Fibroblast of skin of right biceps (primary cell): ENCODE results near the gene P3H4.
A peak's percentile ranks its signal among the peaks of the same experiment; 100 is the strongest.
"Not testable (repeated sequence)": the region's sequence is repeated elsewhere in the genome, so short reads cannot be mapped to it uniquely, and the experiment has no call there.

Source experiments
- DNase-seq: peaks from one replicate; pipeline ENCODE4 v3.0.0-alpha.2; 2013

P3H4 gene

DNA sequence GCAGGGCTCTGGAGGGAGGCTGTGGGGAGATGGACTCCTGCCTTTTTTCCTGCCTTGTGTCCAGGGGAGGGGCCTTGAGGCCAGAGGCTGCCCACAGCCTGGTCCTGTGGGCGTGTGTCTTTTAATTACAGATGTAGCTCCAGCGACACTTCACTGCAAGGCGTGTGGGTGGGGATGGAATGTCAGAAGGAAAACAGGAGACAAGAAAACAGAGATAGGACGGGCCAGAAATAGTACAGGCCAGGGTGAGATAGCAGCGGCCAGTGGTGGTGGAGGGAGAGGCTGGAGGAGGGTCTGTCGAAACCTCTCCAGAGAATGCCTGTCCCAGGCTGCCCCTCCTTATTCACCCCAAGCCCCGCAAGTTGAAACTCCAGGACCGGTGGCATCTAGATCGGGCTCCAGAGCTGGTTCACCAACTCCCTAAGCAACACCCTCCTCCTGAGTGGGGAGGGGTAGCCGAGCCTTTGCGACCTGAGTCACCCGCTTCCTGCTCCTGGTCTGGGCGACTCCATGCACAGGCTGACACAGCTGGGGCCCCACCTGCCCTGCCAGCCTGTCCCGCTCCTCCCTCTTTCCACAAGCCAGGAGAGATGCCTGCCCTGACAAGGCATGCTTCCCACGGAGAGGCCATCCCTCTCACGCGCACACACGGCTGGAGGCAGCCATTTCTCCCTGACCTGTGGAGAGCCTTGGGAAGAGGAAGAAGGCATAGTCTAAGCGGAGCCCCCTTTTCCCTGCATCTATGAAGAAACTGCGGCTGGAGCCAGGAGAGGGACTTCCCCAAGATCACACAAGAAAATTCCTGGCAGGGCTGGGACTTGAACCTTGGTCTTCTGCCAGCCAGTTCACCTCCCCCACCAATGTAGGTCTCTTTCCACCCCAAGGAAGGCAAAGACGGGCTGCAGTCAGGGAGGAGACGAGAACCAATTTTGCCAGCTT, 18.6 kb downstream of the P3H4 start:
- peak; percentile 52 for DNase-seq

DNA sequence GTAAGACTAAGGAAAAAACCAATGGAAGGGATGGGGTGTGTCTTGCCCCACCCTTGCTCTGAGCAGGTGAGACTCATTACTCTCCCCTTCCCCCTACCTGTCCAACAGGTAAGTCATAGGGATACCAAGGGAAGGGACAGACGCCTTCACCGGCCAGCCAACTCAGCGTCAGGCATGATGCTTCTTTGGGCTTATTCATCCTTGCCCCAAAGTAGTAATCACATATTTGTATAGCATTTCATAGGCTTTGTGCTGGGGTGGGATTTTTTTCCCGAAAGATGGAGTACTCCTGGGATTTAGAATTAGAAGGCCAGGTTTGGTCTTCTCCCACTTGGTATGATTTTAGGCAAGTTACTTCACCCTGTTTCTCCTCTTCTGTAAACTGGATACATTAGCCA, 24.7 kb downstream of the P3H4 start:
- no peak for DNase-seq

GRCh38 chr17:41786227-41787020, 25.3 kb downstream of the P3H4 start, which contains the start of gene JUP:
Gene JUP, minus strand, starts transcription at chr17:41786711. Its CDS starts 14,857 bp downstream, at chr17:41771854.
- peak; percentile 98 for DNase-seq

GRCh38 chr17:41785859-41786226, 25.9 kb downstream of the P3H4 start:
- no peak for DNase-seq

GRCh38 chr17:41785091-41785858, 26.5 kb downstream of the P3H4 start:
- peak; percentile 16 for DNase-seq

- DNase-seq, result peak; percentile 37
These were observed 27.5 kb downstream of the P3H4 start for GRCh38 chr17:41784207-41784744.

- DNase-seq, result no peak
These were observed 29.6 kb downstream of the P3H4 start for GRCh38 chr17:41782142-41782541.

DNA sequence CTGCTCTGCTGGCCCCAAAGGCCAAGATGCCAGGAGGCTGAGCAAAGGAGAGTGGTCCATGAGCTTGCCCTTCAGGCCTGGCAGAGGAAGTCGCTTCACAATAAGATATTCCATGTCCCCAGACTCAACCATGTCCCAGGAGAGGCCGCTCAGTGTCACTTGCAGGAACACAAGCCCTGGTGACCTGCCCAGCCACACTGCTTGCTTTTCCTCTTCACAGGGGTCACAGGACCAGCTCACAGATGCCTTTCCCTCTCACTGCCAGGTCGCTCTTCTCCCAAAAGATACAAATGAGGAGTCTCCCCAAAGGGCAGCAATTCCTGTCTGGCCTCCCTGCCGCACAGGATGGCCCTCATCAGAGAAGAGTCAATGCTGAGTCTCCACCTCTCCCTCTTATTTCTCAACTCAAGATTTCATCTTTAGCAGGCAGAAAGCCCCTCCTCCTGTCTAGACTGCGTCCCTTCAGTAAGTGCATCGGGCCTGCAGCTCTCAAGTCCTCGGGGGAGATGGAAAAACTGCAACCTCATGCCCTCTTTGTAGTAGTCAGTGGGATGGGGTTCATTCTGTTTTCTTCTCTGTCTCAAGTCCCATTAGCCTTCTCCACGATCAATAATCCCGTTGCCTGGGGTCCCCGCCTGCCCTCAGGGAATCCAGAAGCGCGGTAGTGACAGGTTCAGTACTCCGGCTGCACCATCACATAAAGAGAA, 30.2 kb downstream of the P3H4 start:
- no peak for DNase-seq

DNA sequence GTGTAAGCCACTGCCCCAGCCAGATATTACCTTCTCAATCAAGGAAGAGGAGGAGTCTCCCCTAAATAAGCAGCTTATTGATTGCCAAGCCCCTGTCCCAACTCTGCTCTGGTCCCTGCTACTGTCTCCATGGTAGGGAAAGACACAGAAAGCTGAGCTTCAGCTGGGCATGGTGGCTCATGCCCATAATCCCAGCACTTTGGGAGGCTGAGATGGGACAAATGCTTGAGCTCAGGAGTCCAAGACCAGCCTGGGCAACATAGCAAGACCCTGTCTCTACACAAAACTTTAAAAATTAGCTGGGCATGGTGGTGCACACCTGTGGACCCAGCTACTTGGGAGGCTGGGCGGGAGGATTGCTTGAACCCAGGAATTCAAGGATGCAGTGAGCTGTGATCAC, 31.8 kb downstream of the P3H4 start:
- DNase-seq, result no peak

DNA sequence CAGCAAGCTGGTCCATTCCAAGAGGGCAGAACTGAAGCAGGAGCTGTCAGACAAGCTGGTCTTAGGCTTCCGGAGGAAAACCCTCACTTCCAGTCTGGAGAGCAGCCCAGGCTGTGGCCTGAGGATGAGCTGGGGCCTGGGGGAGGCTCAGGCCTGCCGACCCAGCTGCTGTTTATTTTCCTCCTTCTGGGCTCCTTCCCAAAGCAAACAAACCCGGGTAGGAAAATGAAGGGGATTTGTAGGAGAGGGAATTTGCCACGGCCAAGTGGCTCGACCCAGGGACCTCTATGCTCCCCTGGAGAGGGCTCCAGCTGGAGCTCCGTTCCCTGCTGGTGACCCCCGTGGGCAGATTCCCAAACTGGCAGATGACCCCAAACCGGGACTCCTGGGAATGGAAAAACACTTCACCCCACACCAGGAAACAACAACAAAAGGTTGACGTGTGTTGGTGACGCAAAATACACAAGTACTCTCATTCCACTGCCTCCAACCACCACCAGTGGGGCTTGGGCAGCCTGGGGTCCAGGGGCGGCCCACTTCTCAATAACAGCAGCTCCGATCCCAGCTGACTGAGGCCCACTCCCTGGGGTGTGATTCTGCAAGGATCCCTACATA, 34.1 kb downstream of the P3H4 start:
- DNase-seq, result peak; percentile 79

- peak; percentile 22 for DNase-seq
These were observed 34.6 kb downstream of the P3H4 start for GRCh38 chr17:41777157-41777573.

GRCh38 chr17:41776262-41776900, 35.4 kb downstream of the P3H4 start:
- DNase-seq, result not testable (repeated sequence)

DNA sequence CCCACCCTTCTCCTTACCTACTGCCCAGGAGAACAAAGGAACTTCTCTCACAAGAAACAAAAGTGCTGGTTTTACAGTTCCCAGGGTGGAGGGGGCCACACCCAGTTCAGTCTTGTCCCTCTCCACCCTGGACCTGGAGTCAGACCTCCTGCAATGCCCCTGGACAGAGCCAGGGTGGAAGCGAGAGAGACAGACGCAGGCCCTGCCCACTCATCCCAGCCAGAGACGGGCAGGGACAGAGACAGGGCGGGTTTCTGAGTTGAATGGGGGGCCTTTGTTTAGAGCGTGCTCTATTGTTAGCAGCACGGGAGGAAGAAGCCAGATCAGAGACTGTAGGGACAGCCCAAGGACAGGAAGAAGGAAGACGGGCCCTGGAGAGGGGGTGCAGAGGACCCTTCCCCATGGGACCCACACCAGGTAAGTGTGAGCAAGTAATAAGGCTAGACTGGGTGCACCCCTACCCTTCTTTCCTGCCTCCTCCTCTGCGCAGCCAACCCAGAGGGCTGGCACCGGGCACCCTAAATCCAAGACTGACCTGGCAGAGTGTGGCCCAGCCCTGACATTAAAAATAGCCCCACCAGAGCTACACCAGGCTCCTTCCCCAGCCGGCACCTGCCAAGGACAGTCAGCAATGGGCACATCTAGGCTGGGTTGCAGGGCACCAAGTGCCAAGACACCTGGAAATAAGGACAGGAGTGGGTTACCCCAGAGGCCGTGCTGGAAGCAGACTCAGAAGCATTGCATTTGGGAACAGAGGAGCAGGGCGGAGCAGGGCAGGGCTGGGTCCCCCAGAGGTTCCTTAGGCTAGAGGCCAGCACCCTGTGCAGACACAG, 36.1 kb downstream of the P3H4 start:
- no peak for DNase-seq

GRCh38 chr17:41773731-41774193, 38.0 kb downstream of the P3H4 start:
- no peak for DNase-seq

- DNase-seq, result peak; percentile 80
These were observed 38.6 kb downstream of the P3H4 start for GRCh38 chr17:41773190-41773588.

DNA sequence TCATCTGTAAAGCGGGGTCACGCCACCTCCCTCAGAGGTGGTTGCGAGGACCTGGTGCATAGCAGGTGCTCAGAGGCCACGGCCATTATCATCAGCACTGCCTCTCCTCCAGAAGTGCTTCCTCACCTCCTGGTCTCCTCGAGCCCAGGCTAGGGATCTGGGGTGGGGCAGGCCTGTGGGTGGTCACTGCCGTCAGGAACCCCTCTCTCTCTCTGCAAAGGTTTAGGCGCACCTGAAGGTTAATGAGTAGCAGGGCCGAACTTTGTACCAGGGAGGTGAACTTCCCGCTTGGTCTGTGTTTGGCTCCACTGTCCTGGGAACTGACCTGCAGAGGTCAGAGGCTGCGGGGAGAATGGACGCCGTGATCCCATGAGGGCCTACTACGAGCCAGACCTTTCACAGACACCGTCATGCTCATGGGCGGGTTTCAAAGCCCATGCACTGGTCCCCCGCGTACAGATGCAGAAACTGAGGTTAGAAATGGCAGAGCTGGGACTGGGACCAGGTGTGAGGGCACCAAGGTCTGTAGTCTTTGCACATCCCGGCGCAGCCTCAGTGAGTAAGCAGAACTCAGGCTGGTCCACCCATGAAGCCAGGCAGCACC, 39.1 kb downstream of the P3H4 start:
- DNase-seq, result no peak

- no peak for DNase-seq
These were observed 39.5 kb downstream of the P3H4 start for GRCh38 chr17:41772218-41772585.

GRCh38 chr17:41771389-41772206, 40.2 kb downstream of the P3H4 start:
- no peak for DNase-seq

- no peak for DNase-seq
These were observed 41.8 kb downstream of the P3H4 start for GRCh38 chr17:41769985-41770384.
